ENCODE measurements around the gene GAREM1.
"Not testable (repeated sequence)": the region's sequence is repeated elsewhere in the genome, so short reads cannot be mapped to it uniquely, and the experiment has no call there.

The GAREM1 gene

DNA sequence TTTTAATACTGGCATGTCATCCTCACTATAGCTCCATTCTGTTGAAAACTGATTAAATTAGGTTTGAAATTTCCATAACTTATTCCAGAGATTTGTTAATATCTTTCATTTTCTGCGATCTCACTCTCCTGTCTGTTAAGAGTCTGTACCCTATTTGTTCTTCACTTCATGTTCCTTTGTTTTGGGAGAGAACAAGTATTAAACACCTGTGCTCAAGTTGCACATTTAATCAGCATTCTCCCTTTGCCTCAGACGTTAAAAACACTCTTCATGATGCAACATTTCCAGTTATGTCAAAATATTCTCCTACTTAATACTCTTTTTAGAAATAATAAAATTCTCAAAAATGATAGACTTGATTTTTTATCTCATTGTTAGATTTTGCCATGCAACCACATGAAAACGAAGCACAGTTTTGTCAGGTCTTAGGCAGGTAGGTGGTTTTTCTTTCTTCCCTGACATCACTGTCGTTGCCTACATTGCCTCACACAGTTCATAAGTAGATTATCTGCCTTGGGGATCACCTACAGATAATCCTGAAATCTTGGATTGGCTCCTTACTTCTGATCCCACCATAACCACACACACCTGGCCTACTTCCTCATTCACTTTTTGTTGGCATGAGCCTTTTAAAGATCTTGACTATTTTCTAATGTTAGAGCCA is 109.9 kb downstream of the GAREM1 start:
- Histone ChIP-seq H3K36me3 (ENCODE audit: insufficient read depth, low read length) (no peaks in the 10 kb centered on the region), H3K9me3 (replicated peaks; ENCODE audit: low read length) (no peaks in the 10 kb centered on the region), H3K27me3 (ENCODE audit: control insufficient read depth, insufficient read depth, low read length) (no peaks in the 10 kb centered on the region), H3K4me1 (ENCODE audit: control insufficient read depth, insufficient read depth, low read length) (peaks cover 14% of the 10 kb centered on the region), H3K9ac (ENCODE audit: low read depth, low read length) (no peak overlapping the region), H3K4me3 (ENCODE audit: low read length) (no peak overlapping the region), H3K4me2 (ENCODE audit: low read length) (no peak overlapping the region)

- no peak overlapping the region for H3K9ac ChIP-seq (ENCODE audit: low read depth, low read length)
- no peak overlapping the region for H3K4me2 ChIP-seq (ENCODE audit: low read length)
- H3K4me1 ChIP-seq (ENCODE audit: control insufficient read depth, insufficient read depth, low read length), result peaks cover 17% of the 10 kb centered on the region
- H3K4me3 ChIP-seq (ENCODE audit: low read length), result no peak overlapping the region
- H3K27me3 ChIP-seq (ENCODE audit: control insufficient read depth, insufficient read depth, low read length), result no peaks in the 10 kb centered on the region
- H3K36me3 ChIP-seq (ENCODE audit: insufficient read depth, low read length), result no peaks in the 10 kb centered on the region
- no peaks in the 10 kb centered on the region for H3K9me3 ChIP-seq (replicated peaks; ENCODE audit: low read length)
Observed at GRCh38 chr18:32358529-32358928, 112.2 kb downstream of the GAREM1 start.

- H3K4me1 ChIP-seq (ENCODE audit: control insufficient read depth, insufficient read depth, low read length), result peaks cover 17% of the 10 kb centered on the region
- H3K4me3 ChIP-seq (ENCODE audit: low read length), result no peak overlapping the region
- no peak overlapping the region for H3K9ac ChIP-seq (ENCODE audit: low read depth, low read length)
- no peak overlapping the region for H3K4me2 ChIP-seq (ENCODE audit: low read length)
- no peaks in the 10 kb centered on the region for H3K9me3 ChIP-seq (replicated peaks; ENCODE audit: low read length)
- H3K36me3 ChIP-seq (ENCODE audit: insufficient read depth, low read length), result no peaks in the 10 kb centered on the region
- H3K27me3 ChIP-seq (ENCODE audit: control insufficient read depth, insufficient read depth, low read length), result no peaks in the 10 kb centered on the region
Observed at GRCh38 chr18:32358075-32358474, 112.6 kb downstream of the GAREM1 start.

DNA sequence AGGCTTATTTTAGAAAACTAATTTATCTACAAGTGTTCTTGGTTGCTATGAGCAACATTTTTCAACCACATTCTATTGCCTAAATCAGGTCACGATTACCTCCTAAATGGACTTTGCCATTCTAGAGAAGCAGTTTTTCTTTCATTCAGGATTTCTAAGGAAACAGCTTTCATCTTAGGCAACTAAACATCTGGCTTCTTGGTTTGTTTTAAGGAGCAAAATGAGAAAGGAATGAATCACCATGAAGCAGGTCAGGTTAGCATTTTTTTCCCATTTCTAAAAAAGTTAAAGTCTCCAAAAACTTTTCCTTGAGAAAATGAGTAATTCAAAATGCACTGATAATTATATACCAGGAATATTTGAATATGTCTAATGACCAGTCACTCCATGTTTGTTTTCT is 114.8 kb downstream of the GAREM1 start:
- no peaks in the 10 kb centered on the region for H3K27me3 ChIP-seq (ENCODE audit: control insufficient read depth, insufficient read depth, low read length)
- H3K9me3 ChIP-seq (replicated peaks; ENCODE audit: low read length), result no peaks in the 10 kb centered on the region
- peaks cover 16% of the 10 kb centered on the region for H3K4me1 ChIP-seq (ENCODE audit: control insufficient read depth, insufficient read depth, low read length)
- no peak overlapping the region for H3K9ac ChIP-seq (ENCODE audit: low read depth, low read length)
- no peak overlapping the region for H3K4me3 ChIP-seq (ENCODE audit: low read length)
- H3K36me3 ChIP-seq (ENCODE audit: insufficient read depth, low read length), result no peaks in the 10 kb centered on the region
- H3K4me2 ChIP-seq (ENCODE audit: low read length), result no peak overlapping the region

GRCh38 chr18:32354518-32354917 is 116.2 kb downstream of the GAREM1 start:
- peaks cover 26% of the 10 kb centered on the region for H3K4me1 ChIP-seq (ENCODE audit: control insufficient read depth, insufficient read depth, low read length)
- H3K36me3 ChIP-seq (ENCODE audit: insufficient read depth, low read length), result no peaks in the 10 kb centered on the region
- no peak overlapping the region for H3K4me2 ChIP-seq (ENCODE audit: low read length)
- H3K27me3 ChIP-seq (ENCODE audit: control insufficient read depth, insufficient read depth, low read length), result no peaks in the 10 kb centered on the region
- no peak overlapping the region for H3K4me3 ChIP-seq (ENCODE audit: low read length)
- H3K9ac ChIP-seq (ENCODE audit: low read depth, low read length), result no peak overlapping the region
- H3K9me3 ChIP-seq (replicated peaks; ENCODE audit: low read length), result no peaks in the 10 kb centered on the region

DNA sequence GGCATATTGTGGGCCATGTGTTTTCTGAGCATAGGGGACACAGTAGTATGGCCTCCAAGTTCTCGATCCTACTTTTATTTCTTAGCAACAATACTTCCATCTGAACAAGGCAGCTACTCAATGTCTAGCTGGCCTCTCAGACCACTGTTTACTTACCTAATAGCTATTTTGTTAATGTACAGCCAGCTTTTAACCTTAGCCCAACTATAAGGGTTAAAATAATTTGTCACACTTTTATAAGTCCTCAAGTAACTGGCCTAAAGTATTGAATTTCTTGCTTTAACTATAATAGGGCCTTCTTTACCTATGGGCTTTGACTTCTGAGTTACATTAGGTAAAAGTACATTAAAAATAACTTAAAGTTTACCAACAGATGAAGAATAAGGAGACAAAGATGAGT is 117.4 kb downstream of the GAREM1 start:
- Histone ChIP-seq H3K9me3 (replicated peaks; ENCODE audit: low read length) (no peaks in the 10 kb centered on the region), H3K27me3 (ENCODE audit: control insufficient read depth, insufficient read depth, low read length) (no peaks in the 10 kb centered on the region), H3K9ac (ENCODE audit: low read depth, low read length) (no peak overlapping the region), H3K4me2 (ENCODE audit: low read length) (no peak overlapping the region), H3K36me3 (ENCODE audit: insufficient read depth, low read length) (no peaks in the 10 kb centered on the region), H3K4me3 (ENCODE audit: low read length) (no peak overlapping the region), H3K4me1 (ENCODE audit: control insufficient read depth, insufficient read depth, low read length) (peaks cover 34% of the 10 kb centered on the region)

DNA sequence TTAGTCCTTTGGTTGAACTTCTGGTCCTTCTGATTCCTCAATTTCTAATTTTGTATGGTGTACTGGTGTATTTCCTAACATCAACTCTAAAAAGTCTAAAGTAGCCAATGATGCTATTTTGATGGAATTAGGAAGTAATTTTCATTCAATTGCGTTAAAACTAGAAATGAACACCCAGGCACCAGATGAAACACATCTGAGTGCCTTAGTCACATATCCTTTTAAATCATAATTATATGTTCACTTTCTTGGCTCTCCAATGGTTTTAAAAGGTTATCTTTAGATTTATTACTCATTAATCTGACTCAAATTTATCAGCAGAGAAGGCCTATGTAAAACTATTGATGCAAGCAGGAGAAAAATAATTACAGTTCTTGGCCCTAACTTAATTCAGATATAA is 119.7 kb downstream of the GAREM1 start:
- H3K4me3 ChIP-seq (ENCODE audit: low read length), result no peak overlapping the region
- H3K4me1 ChIP-seq (ENCODE audit: control insufficient read depth, insufficient read depth, low read length), result peaks cover 36% of the 10 kb centered on the region

DNA sequence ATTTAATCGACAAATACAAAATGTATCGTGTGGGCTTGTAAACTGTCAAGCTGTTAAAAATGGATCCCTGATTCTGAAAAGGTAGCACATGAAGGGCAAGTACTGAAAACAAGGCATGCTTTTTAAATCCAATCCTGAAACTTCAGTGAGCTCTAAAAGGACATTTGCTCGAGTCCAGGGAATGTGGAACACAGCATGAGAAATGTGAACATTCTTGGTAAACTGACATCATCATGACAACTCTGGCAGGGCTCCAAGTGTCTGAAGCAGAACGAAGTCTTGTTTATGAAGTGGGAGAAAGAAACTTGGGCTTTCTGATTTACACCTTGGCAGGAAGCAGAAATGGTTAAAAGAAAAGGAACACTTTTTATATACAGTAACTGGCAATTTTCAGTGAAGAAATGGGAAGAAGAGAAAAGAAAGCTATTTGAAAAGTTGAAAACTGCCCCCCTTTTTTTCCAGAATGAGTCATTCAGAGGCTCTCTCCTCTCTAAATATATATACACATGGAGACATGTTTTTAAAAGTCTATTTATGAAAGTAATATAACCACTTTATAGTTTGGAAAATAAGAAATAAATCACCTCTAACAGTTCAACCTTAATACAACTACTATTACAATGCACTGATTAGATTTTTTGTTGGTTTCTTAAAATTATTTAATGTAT is 120.8 kb downstream of the GAREM1 start:
- peak overlapping the region; percentile 64 for H3K4me3 ChIP-seq (ENCODE audit: low read length)
- no peaks in the 10 kb centered on the region for H3K27me3 ChIP-seq (ENCODE audit: control insufficient read depth, insufficient read depth, low read length)
- H3K9ac ChIP-seq (ENCODE audit: low read depth, low read length), result peak overlapping the region; percentile 76
- H3K4me1 ChIP-seq (ENCODE audit: control insufficient read depth, insufficient read depth, low read length), result peaks cover 30% of the 10 kb centered on the region
- H3K9me3 ChIP-seq (replicated peaks; ENCODE audit: low read length), result no peaks in the 10 kb centered on the region
- peak overlapping the region; percentile 76 for H3K4me2 ChIP-seq (ENCODE audit: low read length)
- no peaks in the 10 kb centered on the region for H3K36me3 ChIP-seq (ENCODE audit: insufficient read depth, low read length)

More for the DNA sequence above, 119.7 kb downstream of the GAREM1 start:
- Histone ChIP-seq H3K4me2 (ENCODE audit: low read length) (no peak overlapping the region), H3K9ac (ENCODE audit: low read depth, low read length) (no peak overlapping the region), H3K27me3 (ENCODE audit: control insufficient read depth, insufficient read depth, low read length) (no peaks in the 10 kb centered on the region), H3K9me3 (replicated peaks; ENCODE audit: low read length) (no peaks in the 10 kb centered on the region), H3K36me3 (ENCODE audit: insufficient read depth, low read length) (no peaks in the 10 kb centered on the region)

- Histone ChIP-seq H3K4me2 (ENCODE audit: low read length) (peak overlapping the region; percentile 42), H3K9me3 (replicated peaks; ENCODE audit: low read length) (no peaks in the 10 kb centered on the region), H3K4me1 (ENCODE audit: control insufficient read depth, insufficient read depth, low read length) (peaks cover 30% of the 10 kb centered on the region), H3K36me3 (ENCODE audit: insufficient read depth, low read length) (no peaks in the 10 kb centered on the region), H3K27me3 (ENCODE audit: control insufficient read depth, insufficient read depth, low read length) (no peaks in the 10 kb centered on the region), H3K4me3 (ENCODE audit: low read length) (no peak overlapping the region), H3K9ac (ENCODE audit: low read depth, low read length) (peak overlapping the region; percentile 61)
Observed at GRCh38 chr18:32346671-32347070, 124.0 kb downstream of the GAREM1 start.

- H3K4me1 ChIP-seq (ENCODE audit: control insufficient read depth, insufficient read depth, low read length), result peaks cover 7% of the 10 kb centered on the region
- no peaks in the 10 kb centered on the region for H3K36me3 ChIP-seq (ENCODE audit: insufficient read depth, low read length)
- no peak overlapping the region for H3K4me3 ChIP-seq (ENCODE audit: low read length)
- no peaks in the 10 kb centered on the region for H3K27me3 ChIP-seq (ENCODE audit: control insufficient read depth, insufficient read depth, low read length)
- H3K9me3 ChIP-seq (replicated peaks; ENCODE audit: low read length), result no peaks in the 10 kb centered on the region
- H3K9ac ChIP-seq (ENCODE audit: low read depth, low read length), result no peak overlapping the region
- H3K4me2 ChIP-seq (ENCODE audit: low read length), result no peak overlapping the region
Observed at GRCh38 chr18:32343634-32344033, 127.0 kb downstream of the GAREM1 start.

- not testable (repeated sequence) for H3K4me1 ChIP-seq (ENCODE audit: control insufficient read depth, insufficient read depth, low read length); H3K4me2 ChIP-seq (ENCODE audit: low read length); H3K4me3 ChIP-seq (ENCODE audit: low read length); H3K9me3 ChIP-seq (replicated peaks; ENCODE audit: low read length); H3K9ac ChIP-seq (ENCODE audit: low read depth, low read length); H3K36me3 ChIP-seq (ENCODE audit: insufficient read depth, low read length); H3K27me3 ChIP-seq (ENCODE audit: control insufficient read depth, insufficient read depth, low read length)
Observed at GRCh38 chr18:32341112-32341511, 129.6 kb downstream of the GAREM1 start.

- Histone ChIP-seq H3K4me3 (ENCODE audit: low read length) (no peak overlapping the region), H3K9me3 (replicated peaks; ENCODE audit: low read length) (no peaks in the 10 kb centered on the region), H3K4me2 (ENCODE audit: low read length) (no peak overlapping the region), H3K9ac (ENCODE audit: low read depth, low read length) (no peak overlapping the region), H3K36me3 (ENCODE audit: insufficient read depth, low read length) (no peaks in the 10 kb centered on the region), H3K4me1 (ENCODE audit: control insufficient read depth, insufficient read depth, low read length) (no peaks in the 10 kb centered on the region), H3K27me3 (ENCODE audit: control insufficient read depth, insufficient read depth, low read length) (no peaks in the 10 kb centered on the region)
Observed at GRCh38 chr18:32339045-32339444, 131.6 kb downstream of the GAREM1 start.
